ENCODE data around the gene TUBB2B.

- TF ChIP-seq SUZ12 (IDR thresholded peaks at IDR 0.05; ENCODE audit: extremely low read depth, insufficient read depth, insufficient read length) (no peak), ZNF274 (IDR thresholded peaks at IDR 0.05; ENCODE audit: low read depth, low read length) (no peak)
Observed at GRCh38 chr6:3259491-3259958, 32.1 kb upstream of the TUBB2B start.

Data from NT2/D1 (cell line).